ENCODE results near the gene ABCC6. TPM values are rescaled to one million over a fixed set of nuclear protein-coding genes. Genes with fewer than 3 reads are reported as not detected.

ABCC6 gene
- total RNA-seq, 5 donors from 2014 or later (not counting 1 experiment from before 2014, with no cell fraction given), result 0.12 TPM; not detected in 4

DNA sequence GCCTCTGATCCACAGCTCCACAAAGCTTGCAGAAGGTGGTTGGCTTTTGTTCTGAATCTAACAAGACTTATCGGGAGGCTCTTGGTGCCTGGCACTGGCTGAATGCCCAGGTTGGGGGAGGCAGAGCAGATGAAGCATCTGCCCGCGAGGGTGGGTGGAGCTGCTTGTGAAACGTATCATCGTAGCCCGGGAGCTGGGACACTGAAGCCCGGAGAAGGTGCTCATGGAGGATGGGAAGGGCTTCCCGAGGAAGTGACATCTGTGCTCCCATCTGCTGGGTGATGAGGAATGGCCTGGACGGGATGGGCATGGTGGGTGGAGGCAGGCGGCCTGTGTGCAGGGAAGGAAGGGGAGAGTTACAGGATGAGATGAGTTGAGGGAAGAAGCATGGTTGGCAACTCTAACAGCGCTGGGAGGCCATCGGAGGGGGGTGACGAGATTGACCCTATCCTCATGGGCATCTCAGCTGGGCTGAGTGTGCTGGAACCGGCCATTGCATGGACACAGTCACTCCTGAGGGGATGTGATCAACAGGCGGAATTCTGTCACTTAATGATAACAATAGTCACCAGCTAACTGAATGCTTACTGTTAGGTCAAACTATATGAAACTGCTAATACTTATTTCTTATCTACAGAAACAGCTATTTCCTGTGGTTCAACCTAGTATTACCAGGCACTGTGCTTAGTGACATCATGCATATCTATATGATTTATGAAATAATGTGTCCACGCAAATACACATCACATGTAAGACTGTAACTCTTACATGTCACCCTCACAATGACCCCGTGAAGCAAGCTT lies 102.7 kb downstream of the ABCC6 start:
- Mint-ChIP-seq H3K27me3 (no peaks in the 10 kb centered on the region), H3K36me3 (peaks cover 89% of the 10 kb centered on the region), H3K27ac (peak overlapping the region; percentile 31 to 34), H3K4me3 (no peak overlapping the region), H3K4me1 (peaks cover 0 to 6% (median 0%) of the 10 kb centered on the region in 3 donors), H3K9me3 (peaks cover 3 to 19% (median 17%) of the 10 kb centered on the region in 3 donors)
- Histone ChIP-seq H3K36me3 (ENCODE audit: control insufficient read depth in 2 of 2, extremely low read depth in 1 of 2, insufficient read depth in 1 of 2, low read length in 1 of 2) (peaks cover 29 to 58% of the 10 kb centered on the region in 2 donors), H3K27ac (ENCODE audit: low read length) (no peak overlapping the region), H3K9me3 (peaks cover 2% of the 10 kb centered on the region), H3K4me3 (ENCODE audit: control insufficient read depth in 1 of 2, extremely low read depth in 1 of 2, low read length in 1 of 2) (no peak overlapping the region), H3K4me1 (ENCODE audit: control insufficient read depth in 1 of 2, extremely low read depth in 1 of 2, insufficient read depth in 2 of 2, low read length in 2 of 2) (peaks cover 0 to 26% of the 10 kb centered on the region in 2 experiments), H3K27me3 (replicated peaks in 1 of 2; ENCODE audit: control insufficient read depth in 2 of 2, extremely low read depth in 1 of 2, insufficient read depth in 2 of 2, low read length in 1 of 2) (no peaks in the 10 kb centered on the region)
- CTCF ChIA-PET, result interaction anchor here in 1 of 2 donors (0.6 kb wide), 1 partner anchor 1555 kb away, joined by 3 read pairs; no protein-coding TSS in a partner anchor
- 78% methylated on average over 11 of the region's 17 CpGs for WGBS (ENCODE audit: insufficient coverage)
- POLR2A ChIA-PET, result interaction anchor here in 1 of 2 donors (0.6 kb wide), 1 partner anchor 40 kb away, joined by 4 read pairs; no protein-coding TSS in a partner anchor
- ATAC-seq (replicated peaks in 1 of 4) (peak in 1 of 4 experiments; percentile 35), DNase-seq (peak in 1 of 35 experiments; percentile 6)

DNA sequence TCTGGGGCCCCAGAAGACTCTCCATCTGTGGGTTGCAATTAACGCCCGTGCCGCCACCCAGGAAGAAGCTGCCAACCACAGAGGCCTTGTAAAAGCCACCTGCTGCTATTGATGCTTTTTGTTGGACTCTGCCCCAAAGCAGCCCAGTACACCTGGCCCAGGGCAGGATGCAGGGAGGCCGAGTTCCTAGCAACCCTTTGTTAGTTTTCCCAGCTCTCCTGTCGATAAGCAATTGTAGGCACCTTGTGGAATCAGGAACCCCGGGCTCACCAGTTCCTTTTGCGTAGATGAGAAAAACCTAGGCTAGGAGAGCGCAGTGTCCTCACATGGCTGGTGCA lies 103.3 kb downstream of the ABCC6 start:
- no peaks in the 10 kb centered on the region for H3K27me3 Mint-ChIP-seq
- Histone ChIP-seq H3K4me1 (ENCODE audit: control insufficient read depth in 1 of 2, extremely low read depth in 1 of 2, insufficient read depth in 2 of 2, low read length in 2 of 2) (peaks cover 0 to 26% of the 10 kb centered on the region in 2 experiments), H3K4me3 (ENCODE audit: control insufficient read depth in 1 of 2, extremely low read depth in 1 of 2, low read length in 1 of 2) (no peak overlapping the region), H3K27ac (ENCODE audit: low read length) (no peak overlapping the region), H3K27me3 (replicated peaks in 1 of 2; ENCODE audit: control insufficient read depth in 2 of 2, extremely low read depth in 1 of 2, insufficient read depth in 2 of 2, low read length in 1 of 2) (no peaks in the 10 kb centered on the region), H3K36me3 (ENCODE audit: control insufficient read depth in 2 of 2, extremely low read depth in 1 of 2, insufficient read depth in 1 of 2, low read length in 1 of 2) (peaks cover 29 to 59% of the 10 kb centered on the region in 2 donors), H3K9me3 (peaks cover 2% of the 10 kb centered on the region)
- WGBS (ENCODE audit: insufficient coverage), result 62% methylated on average over 8 of the region's 8 CpGs
- peaks cover 3 to 19% (median 15%) of the 10 kb centered on the region in 3 donors for H3K9me3 Mint-ChIP-seq
- ATAC-seq (replicated peaks in 1 of 4), result no peak
- H3K4me1 Mint-ChIP-seq, result peaks cover 0 to 6% (median 0%) of the 10 kb centered on the region in 3 donors
- H3K27ac Mint-ChIP-seq, result peak overlapping the region in 1 of 2 donors; percentile 34
- H3K4me3 Mint-ChIP-seq, result no peak overlapping the region
- POLR2A ChIA-PET, result interaction anchor here in 1 of 2 donors (0.6 kb wide), 1 partner anchor 39 kb away, joined by 4 read pairs; no protein-coding TSS in a partner anchor
- CTCF ChIA-PET, result interaction anchor here in 1 of 2 donors (0.6 kb wide), 1 partner anchor 1555 kb away, joined by 3 read pairs; no protein-coding TSS in a partner anchor
- peaks cover 90% of the 10 kb centered on the region for H3K36me3 Mint-ChIP-seq
- DNase-seq, result peak in 1 of 35 experiments; percentile 18

DNA sequence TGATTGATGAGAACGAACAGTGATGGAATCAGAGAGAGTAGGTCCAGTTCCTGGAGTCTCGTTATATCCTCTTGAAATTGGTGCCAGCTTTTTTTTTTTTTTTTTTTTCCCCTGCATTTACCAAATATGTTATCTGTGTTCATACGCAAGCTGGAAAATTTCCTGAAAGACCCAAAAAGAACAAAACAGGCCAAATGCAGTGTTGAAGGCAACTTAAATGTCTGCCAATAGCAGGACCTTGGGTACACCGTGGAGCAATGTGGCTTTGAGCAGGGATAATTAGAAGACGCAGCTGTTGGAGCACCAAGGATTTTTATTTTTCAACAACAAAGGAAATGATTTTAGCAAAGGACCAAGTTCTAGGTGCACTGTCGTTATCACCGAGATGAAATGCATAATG lies 105.0 kb downstream of the ABCC6 start:
- peaks cover 2% of the 10 kb centered on the region for H3K9me3 ChIP-seq
- H3K27me3 Mint-ChIP-seq, result no peaks in the 10 kb centered on the region
- peaks cover 24 to 65% of the 10 kb centered on the region in 2 donors for H3K36me3 ChIP-seq (ENCODE audit: control insufficient read depth in 2 of 2, extremely low read depth in 1 of 2, insufficient read depth in 1 of 2, low read length in 1 of 2)
- no peak overlapping the region for H3K4me3 ChIP-seq (ENCODE audit: control insufficient read depth in 1 of 2, extremely low read depth in 1 of 2, low read length in 1 of 2)
- ChIA-PET CTCF (interaction anchor here in 1 of 2 donors (0.6 to 0.7 kb wide), 2 partner anchors 405 to 718 kb away, joined by 4 to 5 read pairs; no protein-coding TSS in a partner anchor), POLR2A (interaction anchor here in 1 of 2 donors (0.6 kb wide), 1 partner anchor 28 kb away, joined by 5 read pairs; no protein-coding TSS in a partner anchor)
- DNase-seq (no peak), ATAC-seq (replicated peaks in 1 of 4) (no peak)
- peaks cover 0 to 26% of the 10 kb centered on the region in 2 experiments for H3K4me1 ChIP-seq (ENCODE audit: control insufficient read depth in 1 of 2, extremely low read depth in 1 of 2, insufficient read depth in 2 of 2, low read length in 2 of 2)
- no peaks in the 10 kb centered on the region for H3K27me3 ChIP-seq (replicated peaks in 1 of 2; ENCODE audit: control insufficient read depth in 2 of 2, extremely low read depth in 1 of 2, insufficient read depth in 2 of 2, low read length in 1 of 2)
- WGBS (ENCODE audit: insufficient coverage), result 100% methylated on average over 2 of the region's 7 CpGs
- H3K36me3 Mint-ChIP-seq, result peaks cover 89% of the 10 kb centered on the region
- H3K27ac Mint-ChIP-seq, result no peak overlapping the region
- H3K9me3 Mint-ChIP-seq, result peaks cover 3 to 9% (median 7%) of the 10 kb centered on the region in 3 donors
- H3K4me3 Mint-ChIP-seq, result no peak overlapping the region
- H3K4me1 Mint-ChIP-seq, result peaks cover 0 to 6% (median 0%) of the 10 kb centered on the region in 3 donors
- no peak overlapping the region for H3K27ac ChIP-seq (ENCODE audit: low read length)

DNA sequence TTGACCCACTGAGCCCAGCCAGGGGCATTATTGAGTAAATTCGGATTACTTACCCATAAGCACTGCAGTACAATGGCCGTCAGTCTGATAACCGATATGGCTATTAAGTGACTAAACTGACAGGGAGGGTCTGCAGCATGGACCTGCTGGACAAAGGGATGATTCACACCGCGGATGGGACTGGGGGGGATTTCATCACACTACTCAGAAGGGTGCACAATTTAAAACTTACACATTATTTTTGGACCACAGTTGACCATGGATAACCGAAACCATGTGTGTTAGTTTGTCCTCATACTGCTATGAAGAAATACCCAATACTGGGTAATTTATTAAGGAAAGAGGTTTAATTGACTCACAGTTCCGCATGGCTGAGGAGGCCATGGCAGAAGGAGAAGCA lies 106.5 kb downstream of the ABCC6 start:
- Mint-ChIP-seq H3K4me1 (peaks cover 0 to 6% (median 0%) of the 10 kb centered on the region in 3 donors), H3K27me3 (no peaks in the 10 kb centered on the region), H3K9me3 (peaks cover 3 to 9% (median 7%) of the 10 kb centered on the region in 3 donors), H3K27ac (no peak overlapping the region), H3K36me3 (peaks cover 85% of the 10 kb centered on the region), H3K4me3 (no peak overlapping the region)
- peaks cover 0 to 26% of the 10 kb centered on the region in 2 experiments for H3K4me1 ChIP-seq (ENCODE audit: control insufficient read depth in 1 of 2, extremely low read depth in 1 of 2, insufficient read depth in 2 of 2, low read length in 2 of 2)
- no peaks in the 10 kb centered on the region for H3K27me3 ChIP-seq (replicated peaks in 1 of 2; ENCODE audit: control insufficient read depth in 2 of 2, extremely low read depth in 1 of 2, insufficient read depth in 2 of 2, low read length in 1 of 2)
- H3K9me3 ChIP-seq, result peaks cover 2% of the 10 kb centered on the region
- H3K4me3 ChIP-seq (ENCODE audit: control insufficient read depth in 1 of 2, extremely low read depth in 1 of 2, low read length in 1 of 2), result no peak overlapping the region
- 80% methylated on average over 1 of the region's 7 CpGs for WGBS (ENCODE audit: insufficient coverage)
- ChIA-PET POLR2A (interaction anchor here in 1 of 2 donors (0.6 kb wide), 1 partner anchor 495 kb away, joined by 7 read pairs; no protein-coding TSS in a partner anchor), CTCF (no interaction called here)
- DNase-seq (no peak), ATAC-seq (replicated peaks in 1 of 4) (no peak)
- peaks cover 30 to 67% of the 10 kb centered on the region in 2 donors for H3K36me3 ChIP-seq (ENCODE audit: control insufficient read depth in 2 of 2, extremely low read depth in 1 of 2, insufficient read depth in 1 of 2, low read length in 1 of 2)
- H3K27ac ChIP-seq (ENCODE audit: low read length), result no peak overlapping the region

DNA sequence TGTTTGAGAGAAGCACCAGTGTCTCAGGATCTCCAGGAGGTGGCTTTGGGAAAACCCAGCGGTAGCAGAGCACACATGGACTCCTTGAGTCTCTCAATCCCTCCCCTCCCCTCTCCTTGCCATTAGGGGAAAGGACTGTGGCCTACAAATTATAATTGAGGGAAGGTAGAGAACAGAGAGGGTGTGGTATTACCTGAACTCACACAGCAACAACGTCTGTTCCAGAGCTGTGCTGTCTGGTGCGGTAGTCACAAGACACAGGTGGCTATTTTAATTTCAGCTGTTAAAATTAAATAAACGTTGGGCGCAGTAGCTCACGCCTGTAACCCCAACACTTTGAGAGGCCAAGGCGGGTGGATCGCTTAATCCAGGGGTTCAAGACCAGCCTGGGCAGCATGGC lies 110.2 kb downstream of the ABCC6 start:
- ChIA-PET CTCF (no interaction called here), POLR2A (no interaction called here)
- Histone ChIP-seq H3K4me3 (ENCODE audit: control insufficient read depth in 1 of 2, extremely low read depth in 1 of 2, low read length in 1 of 2) (no peak overlapping the region), H3K27ac (ENCODE audit: low read length) (no peak overlapping the region), H3K27me3 (replicated peaks in 1 of 2; ENCODE audit: control insufficient read depth in 2 of 2, extremely low read depth in 1 of 2, insufficient read depth in 2 of 2, low read length in 1 of 2) (no peaks in the 10 kb centered on the region), H3K4me1 (ENCODE audit: control insufficient read depth in 1 of 2, extremely low read depth in 1 of 2, insufficient read depth in 2 of 2, low read length in 2 of 2) (no peaks in the 10 kb centered on the region), H3K9me3 (peaks cover 2% of the 10 kb centered on the region), H3K36me3 (ENCODE audit: control insufficient read depth in 2 of 2, extremely low read depth in 1 of 2, insufficient read depth in 1 of 2, low read length in 1 of 2) (peaks cover 28 to 80% of the 10 kb centered on the region in 2 donors)
- 97% methylated on average over 7 of the region's 8 CpGs for WGBS (ENCODE audit: insufficient coverage)
- no peak for DNase-seq
- Mint-ChIP-seq H3K27ac (no peak overlapping the region), H3K9me3 (peaks cover 0 to 4% (median 3%) of the 10 kb centered on the region in 3 donors), H3K4me3 (no peak overlapping the region), H3K36me3 (peaks cover 83% of the 10 kb centered on the region), H3K4me1 (no peaks in the 10 kb centered on the region), H3K27me3 (no peaks in the 10 kb centered on the region)
- no peak for ATAC-seq (replicated peaks in 1 of 4)

DNA sequence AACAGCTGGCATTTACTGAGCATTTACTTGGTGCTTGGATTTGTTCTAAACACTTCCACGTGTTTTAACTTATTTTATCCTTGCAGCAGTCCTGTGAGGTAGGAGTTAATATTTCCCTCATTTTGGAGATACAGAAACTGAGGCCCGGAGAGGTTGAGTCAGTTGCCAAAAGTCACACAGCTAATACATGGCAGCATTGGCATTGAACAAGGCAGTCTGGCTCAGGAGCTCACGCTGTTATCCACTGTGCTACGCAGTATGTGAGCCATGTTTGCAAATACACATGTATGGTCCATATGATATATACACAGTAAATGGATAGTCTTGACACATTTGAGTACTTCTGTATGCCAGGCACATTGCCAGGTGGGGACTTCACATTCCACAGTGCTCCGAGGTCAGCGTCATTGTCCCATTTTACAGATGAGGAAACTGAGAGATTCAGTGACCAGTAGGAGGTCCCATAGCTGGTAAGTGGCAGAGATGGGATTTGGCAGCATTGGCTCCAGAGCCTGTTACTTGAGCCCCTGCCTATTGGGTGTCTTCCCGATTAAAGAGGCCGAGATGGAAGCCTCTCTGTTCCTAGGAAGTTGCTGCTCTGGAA lies 110.7 kb downstream of the ABCC6 start:
- H3K9me3 ChIP-seq, result no peaks in the 10 kb centered on the region
- ATAC-seq (replicated peaks in 1 of 4) (no peak), DNase-seq (no peak)
- no peaks in the 10 kb centered on the region for H3K4me1 ChIP-seq (ENCODE audit: control insufficient read depth in 1 of 2, extremely low read depth in 1 of 2, insufficient read depth in 2 of 2, low read length in 2 of 2)
- H3K27me3 ChIP-seq (replicated peaks in 1 of 2; ENCODE audit: control insufficient read depth in 2 of 2, extremely low read depth in 1 of 2, insufficient read depth in 2 of 2, low read length in 1 of 2), result no peaks in the 10 kb centered on the region
- no peak overlapping the region for H3K4me3 ChIP-seq (ENCODE audit: control insufficient read depth in 1 of 2, extremely low read depth in 1 of 2, low read length in 1 of 2)
- 80% methylated on average over 5 of the region's 8 CpGs for WGBS (ENCODE audit: insufficient coverage)
- H3K9me3 Mint-ChIP-seq, result no peaks in the 10 kb centered on the region
- CTCF ChIA-PET, result no interaction called here
- H3K4me1 Mint-ChIP-seq, result no peaks in the 10 kb centered on the region
- POLR2A ChIA-PET, result no interaction called here
- no peaks in the 10 kb centered on the region for H3K27me3 Mint-ChIP-seq
- H3K27ac Mint-ChIP-seq, result no peak overlapping the region
- H3K36me3 Mint-ChIP-seq, result peaks cover 81% of the 10 kb centered on the region
- no peak overlapping the region for H3K27ac ChIP-seq (ENCODE audit: low read length)
- peaks cover 23 to 78% of the 10 kb centered on the region in 2 donors for H3K36me3 ChIP-seq (ENCODE audit: control insufficient read depth in 2 of 2, extremely low read depth in 1 of 2, insufficient read depth in 1 of 2, low read length in 1 of 2)
- H3K4me3 Mint-ChIP-seq, result no peak overlapping the region

Data from T-cell (primary cell).